Measurements from ENCODE around the gene IRS4. TPM values are rescaled to one million over a fixed set of nuclear protein-coding genes. Genes with fewer than 3 reads are reported as not detected.

IRS4 gene
- polyA plus RNA-seq, 1 donor (not counting 4 experiments of a cell fraction or from before 2014, with no cell fraction given) = not detected

DNA sequence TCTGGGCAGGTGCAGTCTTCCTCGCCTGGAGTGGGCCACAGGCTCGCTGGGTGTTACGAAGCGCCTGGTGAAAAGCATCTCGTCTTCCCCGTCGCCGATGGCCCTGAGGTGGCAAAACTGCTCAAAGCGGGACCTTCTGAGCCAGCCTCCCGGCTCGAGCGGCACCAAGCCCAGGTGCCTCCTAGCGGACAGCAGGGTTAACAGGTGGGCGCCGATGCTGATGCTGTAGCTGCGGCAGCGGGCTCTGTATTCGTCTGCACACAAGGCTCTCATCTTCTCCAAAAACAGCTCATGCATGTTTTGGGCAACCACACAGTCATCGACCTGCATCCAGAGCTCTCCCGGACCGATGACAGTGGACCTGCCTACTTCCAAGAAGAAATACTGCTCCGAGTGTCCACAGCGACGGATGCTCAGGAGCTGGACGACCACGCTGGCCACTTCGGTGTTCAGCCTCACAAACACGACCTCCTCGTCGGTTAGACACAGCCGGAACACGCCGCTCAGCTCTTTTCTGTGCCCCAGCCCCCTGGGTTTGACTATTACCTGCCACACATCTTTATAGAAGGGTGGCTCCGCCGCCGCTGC is 1.2 kb downstream of the IRS4 start:
- no peak overlapping the region for H3K27ac ChIP-seq (ENCODE audit: control insufficient read depth, insufficient read depth, low read length)
- TF ChIP-seq, protein P1, sequence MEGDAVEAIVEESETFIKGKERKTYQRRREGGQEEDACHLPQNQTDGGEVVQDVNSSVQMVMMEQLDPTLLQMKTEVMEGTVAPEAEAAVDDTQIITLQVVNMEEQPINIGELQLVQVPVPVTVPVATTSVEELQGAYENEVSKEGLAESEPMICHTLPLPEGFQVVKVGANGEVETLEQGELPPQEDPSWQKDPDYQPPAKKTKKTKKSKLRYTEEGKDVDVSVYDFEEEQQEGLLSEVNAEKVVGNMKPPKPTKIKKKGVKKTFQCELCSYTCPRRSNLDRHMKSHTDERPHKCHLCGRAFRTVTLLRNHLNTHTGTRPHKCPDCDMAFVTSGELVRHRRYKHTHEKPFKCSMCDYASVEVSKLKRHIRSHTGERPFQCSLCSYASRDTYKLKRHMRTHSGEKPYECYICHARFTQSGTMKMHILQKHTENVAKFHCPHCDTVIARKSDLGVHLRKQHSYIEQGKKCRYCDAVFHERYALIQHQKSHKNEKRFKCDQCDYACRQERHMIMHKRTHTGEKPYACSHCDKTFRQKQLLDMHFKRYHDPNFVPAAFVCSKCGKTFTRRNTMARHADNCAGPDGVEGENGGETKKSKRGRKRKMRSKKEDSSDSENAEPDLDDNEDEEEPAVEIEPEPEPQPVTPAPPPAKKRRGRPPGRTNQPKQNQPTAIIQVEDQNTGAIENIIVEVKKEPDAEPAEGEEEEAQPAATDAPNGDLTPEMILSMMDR (optimal IDR thresholded peaks at IDR 0.05 in 1 of 3, IDR thresholded peaks at IDR 0.05 in 1 of 3, conservative IDR thresholded peaks at IDR 0.05 in 1 of 3; ENCODE audit: extremely low read depth in 1 of 3, insufficient read depth in 2 of 3, low read length in 3 of 3) = peak; percentile 17 to 44 (median 18)
- peak; percentile 44 for TF ChIP-seq EZH2 (IDR thresholded peaks at IDR 0.05; ENCODE audit: low read length)
- peaks cover 2% of the 10 kb centered on the region for H3K9me3 ChIP-seq (ENCODE audit: control insufficient read depth, low read depth, low read length)
- H3K4me1 ChIP-seq (ENCODE audit: control insufficient read depth, extremely low read depth, insufficient read depth, low read length) = no peaks in the 10 kb centered on the region
- no peaks in the 10 kb centered on the region for H4K20me1 ChIP-seq (ENCODE audit: control insufficient read depth, extremely low read depth, insufficient read depth, low read length)
- dilution Hi-C loops (cut with MboI; ENCODE audit: extremely low pct_ligation_motif_present, low sequenced_read_pairs) = no loop called here
- no peak overlapping the region for H2AFZ ChIP-seq (ENCODE audit: control insufficient read depth, low read length)
- H3K79me2 ChIP-seq (ENCODE audit: control insufficient read depth, insufficient read depth, low read length) = no peaks in the 10 kb centered on the region
- no peak for DNase-seq (ENCODE audit: low read depth, low spot score)
- no peak overlapping the region for H3K4me3 ChIP-seq (ENCODE audit: control insufficient read depth in 2 of 3, extremely low read depth in 1 of 3, insufficient read depth in 2 of 3, low read depth in 1 of 3, low read length in 3 of 3)
- no peaks in the 10 kb centered on the region for H3K9me1 ChIP-seq (ENCODE audit: control insufficient read depth, extremely low read depth, insufficient read depth, low read length)
- H3K9ac ChIP-seq (ENCODE audit: control insufficient read depth, extremely low read depth, insufficient read depth, low read length) = no peak overlapping the region
- H3K27me3 ChIP-seq (ENCODE audit: control insufficient read depth, extremely low read depth, insufficient read depth, low read length) = peaks cover 74% of the 10 kb centered on the region
- FAIRE-seq = no peak
- no peaks in the 10 kb centered on the region for H3K36me3 ChIP-seq (ENCODE audit: control insufficient read depth in 2 of 2, extremely low read depth in 1 of 2, insufficient read depth in 2 of 2, low read length in 2 of 2)
- H3K4me2 ChIP-seq (ENCODE audit: control insufficient read depth, extremely low read depth, insufficient read depth, low read depth, low read length) = peak overlapping the region; percentile 61

DNA sequence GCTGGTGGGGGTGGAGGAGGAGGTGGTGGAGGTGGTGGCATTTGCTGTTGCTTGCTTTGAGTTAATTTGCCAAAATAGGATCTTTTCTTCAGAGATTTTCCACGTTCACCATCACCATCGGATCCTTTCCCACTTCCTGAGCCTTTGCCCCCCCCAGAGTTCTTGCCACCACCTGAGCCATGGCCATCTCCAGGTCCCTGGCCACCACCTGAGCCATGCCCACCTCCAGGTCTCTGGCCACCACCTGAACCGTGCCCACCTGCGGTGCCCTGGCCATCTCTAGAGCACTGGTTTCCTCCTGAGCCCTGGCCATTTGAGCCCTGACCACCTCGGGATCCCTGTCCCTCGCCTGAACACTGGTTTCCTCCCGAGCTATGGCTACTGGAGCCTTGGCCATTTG is 1.9 kb downstream of the IRS4 start:
- Histone ChIP-seq H3K27ac (ENCODE audit: control insufficient read depth, insufficient read depth, low read length) (no peak overlapping the region), H3K9me3 (ENCODE audit: control insufficient read depth, low read depth, low read length) (peaks cover 2% of the 10 kb centered on the region), H2AFZ (ENCODE audit: control insufficient read depth, low read length) (no peak overlapping the region), H3K4me3 (ENCODE audit: control insufficient read depth in 2 of 3, extremely low read depth in 1 of 3, insufficient read depth in 2 of 3, low read depth in 1 of 3, low read length in 3 of 3) (no peak overlapping the region), H3K4me1 (ENCODE audit: control insufficient read depth, extremely low read depth, insufficient read depth, low read length) (no peaks in the 10 kb centered on the region), H3K27me3 (ENCODE audit: control insufficient read depth, extremely low read depth, insufficient read depth, low read length) (peaks cover 74% of the 10 kb centered on the region), H3K79me2 (ENCODE audit: control insufficient read depth, insufficient read depth, low read length) (no peaks in the 10 kb centered on the region), H3K36me3 (ENCODE audit: control insufficient read depth in 2 of 2, extremely low read depth in 1 of 2, insufficient read depth in 2 of 2, low read length in 2 of 2) (no peaks in the 10 kb centered on the region), H3K9ac (ENCODE audit: control insufficient read depth, extremely low read depth, insufficient read depth, low read length) (no peak overlapping the region), H3K4me2 (ENCODE audit: control insufficient read depth, extremely low read depth, insufficient read depth, low read depth, low read length) (no peak overlapping the region), H3K9me1 (ENCODE audit: control insufficient read depth, extremely low read depth, insufficient read depth, low read length) (no peaks in the 10 kb centered on the region), H4K20me1 (ENCODE audit: control insufficient read depth, extremely low read depth, insufficient read depth, low read length) (no peaks in the 10 kb centered on the region)
- DNase-seq (ENCODE audit: low read depth, low spot score) = no peak
- TF ChIP-seq EZH2 (IDR thresholded peaks at IDR 0.05; ENCODE audit: low read length) = no peak
- TF ChIP-seq, protein P1 (optimal IDR thresholded peaks at IDR 0.05 in 1 of 3, IDR thresholded peaks at IDR 0.05 in 1 of 3, conservative IDR thresholded peaks at IDR 0.05 in 1 of 3; ENCODE audit: extremely low read depth in 1 of 3, insufficient read depth in 2 of 3, low read length in 3 of 3) = no peak
- dilution Hi-C loops (cut with MboI; ENCODE audit: extremely low pct_ligation_motif_present, low sequenced_read_pairs) = no loop called here
- no peak for FAIRE-seq
